C4-2B (cell line): ENCODE measurements around the gene DNAJC11.
"Not testable (repeated sequence)": the region's sequence is repeated elsewhere in the genome, so short reads cannot be mapped to it uniquely, and the experiment has no call there.

Source experiments
- H3K27ac ChIP-seq: fragments of 450-650 bp; 2 replicates; pipeline ENCODE4 v1.5.1; 2017
- ZFX ChIP-seq: fragments of 450-650 bp; IDR thresholded peaks from 2 replicates; pipeline ENCODE4 v1.6.1; 2017
- TF ChIP-seq, protein P1 (sequence below): fragments of 450-650 bp; conservative IDR thresholded peaks from 2 replicates; pipeline ENCODE4 v1.5.1; 2017; ENCODE audit warnings: mild to moderate bottlenecking

DNAJC11 gene

DNA sequence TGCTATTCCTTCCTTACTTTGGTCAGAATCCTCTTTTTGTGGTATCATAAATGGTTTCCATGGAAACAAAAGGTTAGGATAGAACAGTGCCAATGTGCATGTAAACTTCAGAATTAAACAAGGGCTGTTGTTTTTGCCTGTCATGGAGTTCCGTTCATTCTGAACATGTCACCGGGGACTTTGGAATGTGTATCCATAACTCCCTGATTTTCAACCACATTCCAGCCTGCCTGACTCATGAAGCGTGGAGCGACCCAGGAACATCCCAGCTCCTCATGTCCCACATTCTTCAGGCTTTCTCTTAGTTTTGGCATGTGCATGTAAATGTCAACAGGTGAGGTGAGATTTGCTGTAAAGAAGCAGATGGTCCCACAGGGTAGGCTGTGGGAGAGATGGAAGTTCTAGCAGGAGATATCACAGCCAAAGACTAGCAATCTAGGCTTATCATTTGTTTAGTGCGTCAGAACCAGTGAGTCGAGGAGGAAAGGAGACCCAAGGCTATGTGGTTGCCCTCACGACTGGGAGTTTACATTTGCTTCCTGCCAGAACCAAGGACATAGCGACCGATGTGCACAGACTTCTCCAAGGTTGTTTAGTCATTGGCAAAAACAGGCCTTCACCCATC, 23.0 kb upstream of the DNAJC11 start:
- no peak for TF ChIP-seq ZFX
- TF ChIP-seq, protein P1, sequence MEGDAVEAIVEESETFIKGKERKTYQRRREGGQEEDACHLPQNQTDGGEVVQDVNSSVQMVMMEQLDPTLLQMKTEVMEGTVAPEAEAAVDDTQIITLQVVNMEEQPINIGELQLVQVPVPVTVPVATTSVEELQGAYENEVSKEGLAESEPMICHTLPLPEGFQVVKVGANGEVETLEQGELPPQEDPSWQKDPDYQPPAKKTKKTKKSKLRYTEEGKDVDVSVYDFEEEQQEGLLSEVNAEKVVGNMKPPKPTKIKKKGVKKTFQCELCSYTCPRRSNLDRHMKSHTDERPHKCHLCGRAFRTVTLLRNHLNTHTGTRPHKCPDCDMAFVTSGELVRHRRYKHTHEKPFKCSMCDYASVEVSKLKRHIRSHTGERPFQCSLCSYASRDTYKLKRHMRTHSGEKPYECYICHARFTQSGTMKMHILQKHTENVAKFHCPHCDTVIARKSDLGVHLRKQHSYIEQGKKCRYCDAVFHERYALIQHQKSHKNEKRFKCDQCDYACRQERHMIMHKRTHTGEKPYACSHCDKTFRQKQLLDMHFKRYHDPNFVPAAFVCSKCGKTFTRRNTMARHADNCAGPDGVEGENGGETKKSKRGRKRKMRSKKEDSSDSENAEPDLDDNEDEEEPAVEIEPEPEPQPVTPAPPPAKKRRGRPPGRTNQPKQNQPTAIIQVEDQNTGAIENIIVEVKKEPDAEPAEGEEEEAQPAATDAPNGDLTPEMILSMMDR = no peak
- H3K27ac ChIP-seq = no peak overlapping the region

DNA sequence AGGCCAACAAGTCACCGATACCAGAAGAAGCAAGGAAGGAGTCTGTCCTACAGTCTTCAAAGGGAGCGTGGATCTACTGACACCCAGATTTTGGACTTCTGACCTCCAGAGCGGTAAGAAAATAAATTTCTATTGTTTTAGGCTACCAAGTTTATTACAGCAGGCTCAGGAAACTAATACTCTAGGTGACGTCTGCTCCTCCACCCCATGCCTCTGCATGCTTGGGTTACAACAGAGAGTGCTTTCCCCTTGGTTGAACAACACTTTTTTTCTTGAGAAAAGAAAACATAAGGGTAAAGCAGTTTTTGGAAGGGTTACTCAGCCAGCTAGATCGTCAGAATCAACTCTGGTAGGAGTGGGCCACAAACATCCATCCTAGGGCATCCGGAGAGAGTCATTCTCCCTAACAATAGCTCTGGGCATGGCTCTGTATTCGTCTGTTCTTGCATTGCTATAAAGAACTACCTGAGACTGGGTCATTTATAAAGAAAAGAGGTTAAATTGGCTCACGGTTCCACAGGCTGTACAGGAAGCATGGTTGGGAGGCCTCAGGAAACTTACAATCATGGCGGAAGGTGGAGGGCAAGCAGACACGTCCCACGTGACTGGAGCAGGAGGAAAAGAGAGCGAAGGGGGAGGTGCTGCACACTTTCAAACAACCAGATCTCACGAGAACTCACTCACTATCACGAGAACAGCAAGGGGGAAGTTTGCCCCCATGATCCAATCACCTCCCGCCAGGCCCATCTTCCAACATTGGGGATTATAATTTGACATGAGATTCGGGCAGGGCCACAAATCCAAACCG, 22.2 kb upstream of the DNAJC11 start:
- no peak for TF ChIP-seq ZFX
- TF ChIP-seq, protein P1 = no peak
- H3K27ac ChIP-seq = no peak overlapping the region

DNA sequence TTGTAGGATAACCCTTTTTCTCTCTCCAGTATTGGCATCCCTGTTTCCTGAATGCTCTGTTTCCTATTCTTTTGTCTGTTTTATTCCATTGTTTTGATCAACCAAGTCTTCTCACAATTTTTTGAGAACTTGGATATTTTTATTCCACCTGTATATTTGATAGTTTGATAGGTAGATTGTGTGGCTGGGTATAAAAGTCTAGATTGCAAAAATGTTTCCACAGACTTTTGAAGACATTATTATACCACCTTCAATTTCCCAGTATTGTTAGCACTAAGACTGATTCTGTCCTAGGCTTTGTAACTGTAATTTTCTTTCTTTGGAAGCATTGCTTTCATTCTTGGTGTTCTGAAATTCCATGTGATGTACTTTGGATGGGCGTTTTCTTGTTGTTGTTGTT, 9.6 kb upstream of the DNAJC11 start:
- H3K27ac ChIP-seq = no peak overlapping the region
- TF ChIP-seq ZFX = no peak
- TF ChIP-seq, protein P1 = no peak

DNA sequence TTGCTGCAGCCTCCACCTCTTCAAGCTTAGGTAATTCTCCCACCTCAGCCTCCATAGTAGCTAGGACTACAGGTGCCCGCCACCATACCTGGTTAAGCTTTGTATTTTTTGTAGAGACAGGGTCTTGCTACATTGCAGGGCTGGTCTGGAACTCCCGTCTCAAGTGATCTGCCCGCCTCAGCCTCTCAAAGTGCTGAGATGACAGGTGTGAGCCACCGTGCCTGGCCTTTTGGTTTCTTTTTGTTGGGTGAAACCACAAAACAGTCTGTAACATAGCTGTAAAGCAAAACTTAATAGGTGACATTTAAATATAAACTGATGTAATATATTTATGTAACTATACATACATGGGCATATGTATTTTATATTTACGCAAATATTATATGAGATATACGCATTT, 3.1 kb upstream of the DNAJC11 start:
- TF ChIP-seq, protein P1 = no peak
- TF ChIP-seq ZFX = no peak
- H3K27ac ChIP-seq = no peak overlapping the region

DNA sequence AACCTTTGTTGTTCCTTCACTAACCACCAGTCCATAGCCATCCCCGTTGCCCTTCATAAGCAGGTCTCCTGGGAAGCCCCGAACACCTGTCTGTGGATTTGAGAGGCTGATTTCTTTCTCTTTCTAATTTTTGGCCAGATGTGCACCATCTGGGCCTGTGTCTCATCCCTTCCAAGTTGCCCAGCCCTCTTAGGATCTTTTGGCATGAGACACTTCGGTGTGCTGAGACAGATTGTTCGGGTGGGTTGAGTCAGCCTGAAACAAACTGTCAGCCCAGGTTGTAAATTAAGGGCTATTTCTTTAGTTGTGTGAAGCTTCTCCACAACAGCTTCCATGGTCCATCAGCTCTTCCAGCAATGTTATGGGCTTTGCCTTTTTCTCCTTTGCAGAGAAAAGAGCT, 1.4 kb upstream of the DNAJC11 start:
- TF ChIP-seq, protein P1 = no peak
- no peak for TF ChIP-seq ZFX
- H3K27ac ChIP-seq = no peak overlapping the region

DNA sequence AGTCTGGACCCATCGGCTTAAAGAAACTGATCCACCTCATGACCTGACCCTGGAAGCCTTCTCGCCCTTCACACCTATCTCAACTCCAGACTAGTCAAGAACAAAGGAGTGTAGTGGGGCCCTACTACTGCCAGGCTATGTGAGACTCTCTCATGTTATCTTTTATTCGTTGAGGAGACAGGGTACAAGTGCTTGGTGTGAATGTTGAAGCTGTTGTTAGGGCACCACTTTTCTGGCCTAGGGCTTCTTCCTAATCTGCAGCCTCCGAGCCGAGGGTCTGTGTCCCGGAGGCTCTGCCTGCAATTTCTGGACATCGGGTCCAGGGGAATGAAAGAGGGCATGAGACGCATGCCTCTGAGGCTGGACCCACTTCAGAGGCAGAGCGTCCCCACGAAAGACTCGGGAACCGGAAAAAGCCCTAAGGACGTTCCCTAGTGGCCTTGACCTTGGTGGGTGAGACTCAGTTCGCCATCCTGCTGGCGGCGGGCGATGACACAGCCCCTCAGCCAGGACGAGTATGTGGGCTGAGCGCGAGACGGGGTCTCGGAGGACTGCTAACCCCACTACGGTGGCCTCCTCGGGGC, 671 bp downstream of the DNAJC11 start:
- peak overlapping the region; percentile 97 for H3K27ac ChIP-seq

DNA sequence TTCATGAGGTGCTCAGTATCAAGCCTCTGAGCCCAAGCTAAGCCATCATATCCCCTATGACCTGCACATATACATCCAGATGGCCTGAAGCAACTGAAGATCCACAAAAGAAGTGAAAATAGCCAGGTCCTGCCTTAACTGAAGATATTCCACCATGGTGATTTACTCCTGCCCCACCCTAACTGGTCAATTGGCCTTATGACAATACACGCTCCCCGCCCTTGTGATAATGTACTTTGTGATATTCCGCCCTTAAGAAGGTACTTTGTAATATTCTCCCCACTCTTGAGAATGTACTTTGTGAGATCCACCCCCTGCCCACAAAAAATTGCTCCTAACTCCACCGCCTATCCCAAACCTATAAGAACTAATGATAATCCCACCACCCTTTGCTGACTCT, 1.7 kb downstream of the DNAJC11 start:
- H3K27ac ChIP-seq = not testable (repeated sequence)

More for the DNA sequence above, 671 bp downstream of the DNAJC11 start:
- TF ChIP-seq, protein P1 = no peak
- no peak for TF ChIP-seq ZFX
